Endometrial microvascular endothelial cells (primary cell): ENCODE measurements around the gene DMPK. TPM values are rescaled to one million over a fixed set of nuclear protein-coding genes. Genes with fewer than 3 reads are reported as not detected.

ENCODE experiments used
- in situ Hi-C: cut with HindIII; loops from 2 replicates; pipeline ENCODE4 v1.10.0; 2017; ENCODE audit warnings: low sequenced_read_pairs, low pct_unique_long_range_greater_than_20kb; ENCODE audit errors: inconsistent ontology term
- total RNA-seq: library from RNA; depleted of rRNA; stranded (reverse); fragments of >200 nt; gene quantifications from one replicate; pipeline ENCODE4 v1.2.3, GENCODE V29; 2015; ENCODE audit errors: inconsistent ontology term

DMPK gene
- 8.6 TPM for total RNA-seq

GRCh38 chr19:45782162-45782691 lies at the start of gene DMPK:
Gene DMPK, minus strand, starts transcription at chr19:45782490. Its CDS starts 138 bp downstream, at chr19:45782352.
- in situ Hi-C loops = no loop called here

GRCh38 chr19:45828945-45829344 lies 46.7 kb upstream of the DMPK start:
- in situ Hi-C loops = no loop called here

DNA sequence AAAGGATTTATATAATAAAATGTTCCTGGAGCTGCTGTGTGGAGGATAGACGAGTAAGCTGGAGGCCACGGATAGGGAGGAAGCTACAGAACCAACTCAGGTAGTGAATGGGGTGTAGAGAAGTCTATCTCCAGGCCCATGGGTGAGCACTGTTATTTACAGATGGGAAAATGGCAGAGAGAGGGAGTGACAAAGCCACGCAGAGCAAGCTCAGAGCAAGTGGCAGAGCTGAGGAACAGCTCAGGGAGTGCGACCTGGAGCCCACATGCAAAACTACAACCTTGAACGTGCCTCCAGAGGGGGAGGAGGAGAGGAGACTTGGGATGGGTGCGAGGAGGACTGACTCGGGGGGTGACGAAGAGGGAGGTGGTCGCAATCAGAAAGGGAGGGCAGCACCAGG lies 46.2 kb upstream of the DMPK start:
- in situ Hi-C loops = no loop called here

- in situ Hi-C loops = no loop called here
Measured at GRCh38 chr19:45827459-45828093, 45.3 kb upstream of the DMPK start.

GRCh38 chr19:45826934-45827333 lies 44.6 kb upstream of the DMPK start:
- in situ Hi-C loops = no loop called here

DNA sequence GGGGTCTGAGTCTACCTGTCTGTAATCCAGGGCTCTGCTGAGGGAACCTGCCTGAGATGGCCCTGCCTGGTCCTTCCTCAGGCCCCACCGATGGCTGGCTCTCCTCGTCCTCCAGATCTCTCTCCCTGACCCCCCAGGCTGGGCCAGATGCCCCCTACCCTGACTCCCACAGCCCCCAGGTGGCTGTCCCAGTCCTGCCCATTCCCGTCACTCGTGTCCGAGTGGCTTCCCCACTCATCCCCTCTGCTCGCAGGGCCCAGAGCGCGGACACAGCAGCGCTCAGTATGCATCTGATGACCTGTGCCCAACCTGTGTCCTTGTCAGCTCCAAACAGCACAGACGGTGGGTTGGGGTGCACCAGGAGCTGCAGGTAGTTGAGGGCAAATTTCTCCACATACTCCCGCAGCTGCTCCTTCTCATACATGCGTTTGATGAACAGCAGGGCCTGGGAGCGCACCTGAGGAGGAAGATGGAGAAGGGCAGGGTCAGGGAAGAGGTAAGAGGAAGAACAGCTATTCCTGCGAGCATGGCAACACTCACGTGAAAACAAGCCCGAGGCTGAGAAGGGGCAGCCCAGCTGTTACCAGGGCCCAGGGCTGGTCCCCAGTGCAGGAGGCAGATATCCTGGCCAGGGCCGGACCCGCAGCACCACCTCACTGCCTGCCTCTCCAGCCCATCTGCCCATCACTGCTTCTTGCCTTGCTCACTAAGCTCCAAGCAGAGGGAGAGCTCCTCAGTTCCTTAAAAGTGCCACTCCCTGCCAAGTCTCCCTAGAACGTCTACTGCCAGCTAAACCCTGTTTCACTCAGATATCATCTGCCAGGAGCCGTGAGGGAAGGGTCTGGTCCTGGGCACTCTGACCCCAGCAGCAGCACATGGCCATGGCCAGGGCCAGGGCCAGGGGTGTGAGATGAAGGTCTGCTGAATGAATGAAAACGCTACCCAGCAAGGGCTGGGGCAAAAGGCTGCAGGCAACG lies 43.9 kb upstream of the DMPK start:
- in situ Hi-C loops = no loop called here

GRCh38 chr19:45825263-45825605 lies 42.9 kb upstream of the DMPK start:
- in situ Hi-C loops = no loop called here

- in situ Hi-C loops = no loop called here
Measured at GRCh38 chr19:45824531-45825262, 42.4 kb upstream of the DMPK start.

GRCh38 chr19:45824041-45824471 lies 41.8 kb upstream of the DMPK start:
- in situ Hi-C loops = no loop called here

GRCh38 chr19:45823182-45823581 lies 40.9 kb upstream of the DMPK start:
- in situ Hi-C loops = no loop called here

- in situ Hi-C loops = no loop called here
Measured at GRCh38 chr19:45822716-45823115, 40.4 kb upstream of the DMPK start.

DNA sequence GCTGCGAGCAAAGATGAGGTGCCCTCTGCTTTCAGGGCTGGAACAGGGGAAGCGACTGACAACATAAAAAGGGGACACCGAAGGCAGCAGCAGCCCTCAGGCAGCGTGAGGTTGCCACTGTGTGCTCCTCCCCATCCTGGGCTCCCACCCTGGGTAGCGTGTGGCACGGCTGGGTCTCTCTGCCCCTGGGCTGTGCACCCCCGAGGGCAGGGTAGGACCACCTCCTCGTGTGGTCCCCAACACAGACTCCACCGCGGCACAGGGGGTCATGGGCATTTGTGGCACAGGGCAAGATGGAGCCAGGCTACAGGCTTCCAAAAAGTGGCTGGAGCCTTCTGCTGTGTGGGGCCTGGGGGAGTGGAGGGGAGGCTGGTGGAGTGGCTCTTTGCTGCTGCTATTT lies 39.3 kb upstream of the DMPK start:
- in situ Hi-C loops = no loop called here

GRCh38 chr19:45821103-45821521 lies 38.8 kb upstream of the DMPK start:
- in situ Hi-C loops = no loop called here

GRCh38 chr19:45820413-45821102 lies 38.3 kb upstream of the DMPK start:
- in situ Hi-C loops = no loop called here

DNA sequence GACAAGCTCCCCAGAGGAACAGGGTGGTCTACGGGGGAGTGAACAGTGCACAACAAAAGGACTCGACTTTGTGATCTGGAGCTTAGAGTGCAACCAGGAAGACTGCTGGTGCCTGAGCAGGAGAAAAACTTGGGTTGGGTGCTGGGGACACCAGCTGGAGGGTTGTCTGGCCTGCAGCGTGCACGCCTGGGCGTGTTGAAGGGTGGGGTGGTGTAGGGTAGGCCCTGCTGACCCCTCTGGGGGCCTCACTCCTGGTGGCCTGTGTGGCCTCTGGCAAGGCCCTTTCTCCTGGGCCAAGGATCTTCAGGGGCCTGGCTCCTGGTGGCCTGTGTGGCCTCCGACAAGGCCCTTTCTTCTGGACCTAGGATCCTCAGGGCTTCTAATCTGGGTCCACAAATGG lies 37.5 kb upstream of the DMPK start:
- in situ Hi-C loops = no loop called here

DNA sequence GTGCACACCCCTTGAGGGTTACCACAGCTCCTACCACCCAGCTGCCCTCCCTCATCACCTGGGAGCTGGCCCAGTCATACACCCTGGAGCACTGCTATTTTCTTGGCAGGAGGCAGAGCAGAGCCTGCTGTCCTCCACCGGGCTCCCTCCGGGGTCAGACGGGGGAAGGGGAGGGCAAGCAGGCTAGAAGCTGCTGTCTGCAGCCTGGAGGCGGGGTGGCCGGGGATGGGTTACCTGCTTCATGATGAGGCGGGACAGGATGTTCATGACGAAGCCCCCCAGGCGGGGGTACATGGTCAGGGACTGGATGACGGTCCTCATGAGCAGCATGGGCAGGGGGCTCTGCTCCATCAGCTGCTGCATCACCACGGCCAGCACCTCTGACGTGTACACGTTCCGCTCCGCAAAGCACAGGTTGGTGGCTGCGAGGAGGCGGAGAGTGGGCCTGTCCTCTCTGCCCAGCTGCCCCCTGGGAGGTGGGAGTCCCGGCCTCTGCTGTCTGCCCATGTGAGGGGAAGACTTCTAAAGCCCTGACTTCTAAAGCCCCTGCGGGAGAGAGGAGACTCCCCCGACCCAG lies 35.5 kb upstream of the DMPK start:
- in situ Hi-C loops = no loop called here

DNA sequence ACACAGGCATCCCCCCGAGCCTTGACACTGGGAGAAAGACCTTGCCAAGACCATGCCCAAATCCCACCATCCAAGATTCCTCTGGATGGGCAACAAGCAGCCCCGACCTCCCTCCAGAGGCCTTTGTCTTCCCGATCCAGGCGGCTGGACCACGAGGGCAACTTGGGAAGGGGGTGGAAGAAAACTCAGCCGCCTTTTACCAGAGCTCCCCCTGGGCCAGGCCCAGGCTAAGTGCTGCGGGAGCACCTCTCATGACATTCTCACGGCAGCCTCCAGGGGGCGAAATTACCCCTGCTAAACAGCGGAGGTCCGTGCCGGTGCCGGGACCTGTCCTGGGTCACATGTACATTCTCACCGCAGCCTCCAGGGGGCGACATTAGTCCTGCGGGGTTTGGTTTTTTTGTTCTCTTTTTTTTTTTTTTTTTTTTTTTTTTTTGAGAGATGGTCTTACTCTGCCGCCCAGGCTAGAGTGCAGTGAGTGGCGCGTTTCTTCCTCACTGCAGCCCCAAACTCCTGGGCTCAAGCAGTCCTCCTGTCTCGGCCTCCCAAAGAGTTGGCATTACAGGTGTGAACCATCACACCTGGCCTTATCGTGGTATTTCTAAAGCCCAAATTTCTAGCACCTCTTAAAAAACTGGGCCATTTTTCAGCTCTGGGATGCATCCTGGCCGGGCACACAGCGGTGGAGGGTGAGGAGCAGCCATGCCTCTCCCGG lies 34.9 kb upstream of the DMPK start:
- in situ Hi-C loops = no loop called here
